ENCODE data around the gene RPS16. TPM values are rescaled to one million over a fixed set of nuclear protein-coding genes. Genes with fewer than 3 reads are reported as not detected.
"Not testable (repeated sequence)": the region's sequence is repeated elsewhere in the genome, so short reads cannot be mapped to it uniquely, and the experiment has no call there.

RPS16 gene
- polyA plus RNA-seq, 3 donors: 689 to 2,619 (median 1,038) TPM

DNA sequence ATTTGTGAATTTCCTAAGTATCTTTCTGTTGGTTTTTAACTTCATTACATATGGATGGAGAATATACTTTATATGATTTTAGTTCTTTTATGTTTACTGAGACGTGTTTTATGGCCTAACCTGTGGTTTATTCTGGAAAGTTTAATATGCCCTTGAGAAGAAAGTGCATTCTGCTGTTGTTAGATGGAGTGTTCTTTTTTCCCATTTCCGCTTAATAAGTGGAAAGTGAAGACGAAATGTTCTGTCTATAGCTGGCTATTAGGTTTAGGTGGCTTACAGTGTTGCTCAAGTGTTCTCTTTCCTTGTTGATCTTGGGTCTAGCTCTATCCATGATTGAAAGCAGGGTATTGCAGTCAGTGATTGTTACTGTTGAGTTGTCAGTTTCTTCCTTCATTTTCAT is 27.7 kb upstream of the RPS16 start:
- H3K27ac ChIP-seq (ENCODE audit: low read depth in 1 of 2, low read length in 2 of 2): no peak overlapping the region
- no peak overlapping the region for H3K4me2 ChIP-seq (replicated peaks; ENCODE audit: extremely low read depth, low read length, poor library complexity, severe bottlenecking)
- Mint-ChIP-seq H3K4me3 (no peak overlapping the region), H3K27ac (peak overlapping the region in 1 of 7 donors; percentile 17), H3K36me3 (peaks cover 79 to 92% of the 10 kb centered on the region in 2 donors), H3K4me1 (no peaks in the 10 kb centered on the region), H3K27me3 (ENCODE audit: low read depth in 3 of 3) (peaks cover 0 to 2% (median 0%) of the 10 kb centered on the region in 3 donors), H3K9me3 (no peaks in the 10 kb centered on the region)
- no peaks in the 10 kb centered on the region for H3K27me3 ChIP-seq (ENCODE audit: control insufficient read depth in 2 of 2, insufficient read depth in 2 of 2, low read length in 2 of 2)
- DNase-seq: no peak
- H4K20me1 ChIP-seq (ENCODE audit: insufficient read depth, low read length): peaks cover 49% of the 10 kb centered on the region
- H3K9ac ChIP-seq (ENCODE audit: insufficient read depth, low read length, poor library complexity, severe bottlenecking): no peak overlapping the region
- no peaks in the 10 kb centered on the region for H3K4me1 ChIP-seq (ENCODE audit: control insufficient read depth in 1 of 2, insufficient read depth in 2 of 2, low read length in 2 of 2)
- H3K9me3 ChIP-seq (replicated peaks in 1 of 2; ENCODE audit: control insufficient read depth in 1 of 2, insufficient read depth in 1 of 2, low read length in 2 of 2): no peaks in the 10 kb centered on the region
- intact Hi-C loops (cut with micrococcal nuclease): no loop called here
- peaks cover 79 to 93% of the 10 kb centered on the region in 2 donors for H3K36me3 ChIP-seq (replicated peaks in 1 of 2; ENCODE audit: control insufficient read depth in 1 of 2, insufficient read depth in 2 of 2, low read length in 2 of 2)
- no peak for TF ChIP-seq CTCF (IDR thresholded peaks at IDR 0.05)
- H3K79me2 ChIP-seq (ENCODE audit: insufficient read depth, low read length): no peaks in the 10 kb centered on the region
- WGBS (ENCODE audit: insufficient coverage): 86% methylated on average over 1 of the region's 3 CpGs
- H3K4me3 ChIP-seq (replicated peaks in 1 of 3; ENCODE audit: low read depth in 2 of 3, low read length in 3 of 3): no peak overlapping the region
- no peak overlapping the region for H2AFZ ChIP-seq (ENCODE audit: insufficient read depth, low read depth, low read length, poor library complexity, severe bottlenecking)

DNA sequence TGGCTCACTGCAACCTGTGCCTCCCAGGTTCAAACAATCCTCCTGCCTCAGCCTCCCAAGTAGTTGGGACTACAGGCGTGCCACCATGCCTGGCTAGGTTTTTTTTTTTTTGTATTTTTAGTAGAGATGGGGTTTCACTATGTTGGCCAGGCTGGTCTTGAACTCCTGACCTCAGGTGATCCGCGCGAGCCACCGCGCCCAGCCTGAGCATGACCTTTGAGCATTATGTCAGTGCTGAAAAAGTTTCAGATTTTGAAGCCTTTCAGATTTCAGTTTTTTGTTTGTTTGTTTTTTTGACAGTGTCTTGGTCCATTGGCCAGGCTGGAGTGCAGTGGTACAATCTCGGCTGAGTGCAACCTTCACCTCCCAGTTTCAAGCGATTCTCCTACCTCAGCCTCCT is 15.5 kb upstream of the RPS16 start:
- H2AFZ ChIP-seq (ENCODE audit: insufficient read depth, low read depth, low read length, poor library complexity, severe bottlenecking); H3K27me3 ChIP-seq (ENCODE audit: control insufficient read depth in 2 of 2, insufficient read depth in 2 of 2, low read length in 2 of 2); H3K9me3 ChIP-seq (replicated peaks in 1 of 2; ENCODE audit: control insufficient read depth in 1 of 2, insufficient read depth in 1 of 2, low read length in 2 of 2); H3K4me3 Mint-ChIP-seq; H3K9ac ChIP-seq (ENCODE audit: insufficient read depth, low read length, poor library complexity, severe bottlenecking); H3K4me2 ChIP-seq (replicated peaks; ENCODE audit: extremely low read depth, low read length, poor library complexity, severe bottlenecking); H3K27me3 Mint-ChIP-seq (ENCODE audit: low read depth in 3 of 3); DNase-seq; H3K9me3 Mint-ChIP-seq; H3K27ac Mint-ChIP-seq; H3K27ac ChIP-seq (ENCODE audit: low read depth in 1 of 2, low read length in 2 of 2); H3K4me3 ChIP-seq (replicated peaks in 1 of 3; ENCODE audit: low read depth in 2 of 3, low read length in 3 of 3); intact Hi-C loops (cut with micrococcal nuclease): not testable (repeated sequence)
- peaks cover 90% of the 10 kb centered on the region for H3K79me2 ChIP-seq (ENCODE audit: insufficient read depth, low read length)
- H3K4me1 ChIP-seq (ENCODE audit: control insufficient read depth in 1 of 2, insufficient read depth in 2 of 2, low read length in 2 of 2): peaks cover 21 to 23% of the 10 kb centered on the region in 2 donors
- peaks cover 34 to 68% of the 10 kb centered on the region in 2 donors for H3K36me3 ChIP-seq (replicated peaks in 1 of 2; ENCODE audit: control insufficient read depth in 1 of 2, insufficient read depth in 2 of 2, low read length in 2 of 2)
- H3K36me3 Mint-ChIP-seq: peaks cover 54 to 76% of the 10 kb centered on the region in 2 donors
- WGBS (ENCODE audit: insufficient coverage): 100% methylated on average over 5 of the region's 8 CpGs
- H3K4me1 Mint-ChIP-seq: peaks cover 38% of the 10 kb centered on the region
- peaks cover 82% of the 10 kb centered on the region for H4K20me1 ChIP-seq (ENCODE audit: insufficient read depth, low read length)
